Choroid plexus epithelial cell (primary cell): ENCODE data around the gene PPIG.

Experiments used
- DNase-seq: peaks from one replicate; pipeline ENCODE4 v3.0.0-alpha.2; 2010; ENCODE audit warnings: low read depth
- H3K4me3 ChIP-seq: 2 replicates; pipeline ENCODE4 v1.5.1; 2011; ENCODE audit warnings: low read depth, mild to moderate bottlenecking, control low read depth, low read length, moderate library complexity
- CTCF ChIP-seq: conservative IDR thresholded peaks from 2 replicates; pipeline ENCODE4 v1.5.1; 2011; ENCODE audit warnings: low read depth, mild to moderate bottlenecking, control low read depth, inconsistent platforms, low read length, moderate library complexity

Gene PPIG

GRCh38 chr2:169690958-169691357 is 106.8 kb downstream of the PPIG start:
- no peak for DNase-seq
- no peak overlapping the region for H3K4me3 ChIP-seq
- TF ChIP-seq CTCF: no peak
